Mesendoderm (in vitro differentiated cells): ENCODE data around the gene CCK.

ENCODE experiments used
- DNase-seq: peaks from one replicate; pipeline ENCODE4 v3.0.0; 2013
- H2AK5ac ChIP-seq: 2 replicates; pipeline ENCODE4 v1.6.1; 2013; ENCODE audit warnings: low read length, inconsistent platforms
- H2BK120ac ChIP-seq: 2 replicates; pipeline ENCODE4 v1.6.1; 2013; ENCODE audit warnings: low read depth, mild to moderate bottlenecking, low read length, moderate library complexity, mixed read lengths
- H2BK15ac ChIP-seq: replicated peaks from 2 replicates; pipeline ENCODE4 v1.6.1; 2013; ENCODE audit warnings: low read depth, mild to moderate bottlenecking, moderate library complexity
- H2BK5ac ChIP-seq: 2 replicates; pipeline ENCODE4 v1.6.1; 2013; ENCODE audit warnings: low read length, inconsistent platforms
- H3K18ac ChIP-seq: 2 replicates; pipeline ENCODE4 v1.6.1; 2013; ENCODE audit warnings: mild to moderate bottlenecking, low read length, mixed read lengths
- H3K23ac ChIP-seq: one replicate; pipeline ENCODE4 v1.6.1; 2013; ENCODE audit warnings: low read length
- H3K27ac ChIP-seq: 2 replicates; pipeline ENCODE4 v1.5.1; 2013; ENCODE audit warnings: low read depth, mild to moderate bottlenecking, inconsistent platforms, low read length, moderate library complexity
- H3K27me3 ChIP-seq: 2 replicates; pipeline ENCODE4 v1.6.1; 2013; ENCODE audit warnings: low read length, control low read depth, mild to moderate bottlenecking, inconsistent platforms; ENCODE audit not compliant: insufficient read depth, poor library complexity
- H3K36me3 ChIP-seq: 2 replicates; pipeline ENCODE4 v1.6.1; 2013; ENCODE audit warnings: low read length, inconsistent platforms; ENCODE audit not compliant: control insufficient read depth, insufficient read depth
- H3K4ac ChIP-seq: one replicate; pipeline ENCODE4 v1.6.1; 2013; ENCODE audit warnings: low read depth, mild to moderate bottlenecking, low read length, moderate library complexity
- H3K4me1 ChIP-seq: 2 replicates; pipeline ENCODE4 v1.6.1; 2013; ENCODE audit warnings: low read depth, low read length, inconsistent platforms; ENCODE audit not compliant: control insufficient read depth
- H3K4me2 ChIP-seq: 2 replicates; pipeline ENCODE4 v1.6.1; 2013; ENCODE audit warnings: low read length
- H3K4me3 ChIP-seq: 2 replicates; pipeline ENCODE4 v1.5.1; 2013; ENCODE audit warnings: mild to moderate bottlenecking, low read length
- H3K56ac ChIP-seq: one replicate; pipeline ENCODE4 v1.6.1; 2013; ENCODE audit warnings: low read length
- H3K79me1 ChIP-seq: 2 replicates; pipeline ENCODE4 v1.6.1; 2013; ENCODE audit warnings: low read length, inconsistent platforms
- H3K79me2 ChIP-seq: 2 replicates; pipeline ENCODE4 v1.6.1; 2013; ENCODE audit warnings: mild to moderate bottlenecking, low read length; ENCODE audit not compliant: control insufficient read depth, insufficient read depth
- H3K9ac ChIP-seq: 2 replicates; pipeline ENCODE4 v1.6.1; 2013; ENCODE audit warnings: low read length, inconsistent platforms
- H4K5ac ChIP-seq: one replicate; pipeline ENCODE4 v1.6.1; 2013; ENCODE audit warnings: low read length
- H4K8ac ChIP-seq: one replicate; pipeline ENCODE4 v1.6.1; 2013; ENCODE audit warnings: low read depth, mild to moderate bottlenecking, control low read depth, low read length, moderate library complexity
- WGBS: extraction: QIAGEN DNeasy Blood & Tissue Kit; methylation state at CpG from one replicate; pipeline ENCODE4 v1.1.7; 2013; ENCODE audit warnings: low lambda C conversion rate, missing lambda C conversion rate; ENCODE audit not compliant: insufficient coverage; ENCODE audit errors: extremely low coverage; 5-methylcytosine and 5-hydroxymethylcytosine counted together

CCK gene

DNA sequence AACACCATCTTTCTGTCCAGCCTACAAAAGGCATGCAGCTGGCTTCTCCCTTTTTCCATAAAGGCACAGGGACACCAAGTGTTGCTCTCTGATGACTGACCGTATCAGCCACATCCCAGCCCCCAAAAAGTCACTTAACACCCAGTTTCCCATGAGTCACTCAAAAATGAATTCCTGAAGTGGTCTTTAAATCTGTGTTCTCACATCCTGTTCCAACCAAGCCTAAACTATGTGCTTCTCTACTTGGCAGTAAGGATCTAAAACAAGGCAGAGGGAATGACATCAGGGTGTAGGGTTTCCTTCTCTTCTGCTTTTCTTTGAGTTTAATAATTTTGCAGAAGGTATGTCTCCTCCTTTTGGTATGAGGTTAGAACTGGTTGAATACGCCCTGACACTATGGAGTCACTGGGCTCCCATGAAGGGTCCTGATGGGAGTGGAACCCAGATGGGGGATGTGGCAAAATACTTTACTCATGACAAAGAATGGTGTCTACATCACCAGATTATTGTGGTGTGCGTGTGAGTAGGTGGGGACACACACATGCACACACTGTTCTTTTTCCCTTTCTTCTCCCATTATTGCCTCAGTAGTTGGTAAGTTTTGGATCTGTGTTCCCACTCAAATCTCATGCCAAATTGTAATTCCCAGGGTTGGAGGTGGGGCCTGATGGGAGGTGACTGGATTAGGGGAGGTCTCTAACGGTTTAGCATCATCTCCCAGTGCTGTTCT, 35.6 kb upstream of the CCK start:
- Histone ChIP-seq H3K36me3 (no peaks in the 10 kb centered on the region), H3K79me2 (no peaks in the 10 kb centered on the region), H2AK5ac (no peak overlapping the region), H3K9ac (no peak overlapping the region), H3K23ac (no peak overlapping the region), H3K4me2 (no peak overlapping the region), H3K27ac (no peak overlapping the region), H3K79me1 (no peaks in the 10 kb centered on the region), H3K18ac (no peak overlapping the region), H4K5ac (no peak overlapping the region), H2BK5ac (no peak overlapping the region), H4K8ac (no peak overlapping the region), H2BK120ac (no peak overlapping the region), H2BK15ac (no peak overlapping the region), H3K4me3 (no peak overlapping the region), H3K4me1 (no peaks in the 10 kb centered on the region), H3K27me3 (no peaks in the 10 kb centered on the region), H3K56ac (no peak overlapping the region), H3K4ac (no peak overlapping the region)
- no peak for DNase-seq
- no CpG with 5 or more reads among the region's 4 CpGs for WGBS

DNA sequence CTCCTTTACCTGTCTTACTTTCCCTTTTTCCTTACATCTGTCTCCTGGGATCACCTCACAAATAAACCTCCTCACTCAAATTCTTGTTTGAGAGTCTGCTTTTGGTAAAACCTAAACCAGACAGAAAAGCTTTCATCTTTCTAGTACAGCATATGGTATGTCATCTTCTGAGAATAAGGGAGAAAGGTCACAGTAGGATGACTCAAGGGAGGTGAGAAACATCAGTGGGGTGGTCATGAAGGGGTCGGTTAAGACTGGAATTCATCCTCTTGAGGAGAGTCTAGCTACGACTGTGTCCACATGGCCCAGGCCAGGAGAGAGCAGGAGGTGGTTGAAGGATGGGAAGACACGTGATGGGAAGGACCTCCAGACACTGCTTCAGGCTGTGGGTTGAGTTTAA, 34.8 kb upstream of the CCK start:
- no peak for DNase-seq
- Histone ChIP-seq H3K4me2 (no peak overlapping the region), H3K79me1 (no peaks in the 10 kb centered on the region), H3K9ac (no peak overlapping the region), H3K27me3 (no peaks in the 10 kb centered on the region), H3K18ac (no peak overlapping the region), H2BK15ac (no peak overlapping the region), H3K27ac (no peak overlapping the region), H2BK5ac (no peak overlapping the region), H3K79me2 (no peaks in the 10 kb centered on the region), H2AK5ac (no peak overlapping the region), H3K4me3 (no peak overlapping the region), H3K36me3 (no peaks in the 10 kb centered on the region), H3K4me1 (no peaks in the 10 kb centered on the region), H3K4ac (no peak overlapping the region), H3K23ac (no peak overlapping the region), H3K56ac (no peak overlapping the region), H4K5ac (no peak overlapping the region), H4K8ac (no peak overlapping the region), H2BK120ac (no peak overlapping the region)
- WGBS = no CpG with 5 or more reads among the region's 3 CpGs

GRCh38 chr3:42300013-42300412, 34.0 kb upstream of the CCK start:
- Histone ChIP-seq H3K79me1 (no peaks in the 10 kb centered on the region), H3K4me3 (no peak overlapping the region), H3K36me3 (no peaks in the 10 kb centered on the region), H2BK15ac (no peak overlapping the region), H3K56ac (no peak overlapping the region), H4K8ac (no peak overlapping the region), H2BK120ac (no peak overlapping the region), H3K4me1 (no peaks in the 10 kb centered on the region), H3K4ac (no peak overlapping the region), H2AK5ac (no peak overlapping the region), H3K23ac (no peak overlapping the region), H2BK5ac (no peak overlapping the region), H3K27ac (no peak overlapping the region), H3K18ac (no peak overlapping the region), H4K5ac (no peak overlapping the region), H3K4me2 (no peak overlapping the region), H3K27me3 (no peaks in the 10 kb centered on the region), H3K9ac (no peak overlapping the region), H3K79me2 (no peaks in the 10 kb centered on the region)
- peak; percentile 60 for DNase-seq
- no CpG with 5 or more reads among the region's 3 CpGs for WGBS

DNA sequence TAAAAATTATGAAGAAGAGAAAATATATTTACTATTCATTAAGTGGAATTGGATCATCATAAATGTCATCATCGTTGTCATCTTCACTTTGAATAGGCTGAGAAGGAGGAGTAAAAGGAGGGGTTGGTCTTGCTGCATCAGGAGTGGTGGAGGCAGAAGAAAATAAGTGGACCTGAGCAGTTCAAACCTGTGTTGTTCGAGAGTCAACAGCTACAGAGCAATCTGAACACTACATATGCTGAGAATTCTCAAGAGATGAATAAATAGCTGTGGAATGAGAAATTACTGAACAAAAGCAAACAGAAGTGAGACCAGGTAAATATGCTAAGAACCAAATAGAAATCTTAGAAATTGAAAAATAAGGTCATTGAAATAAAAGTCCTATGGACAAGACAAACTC, 32.3 kb upstream of the CCK start:
- H3K27me3 ChIP-seq = no peaks in the 10 kb centered on the region
- H3K79me1 ChIP-seq = no peaks in the 10 kb centered on the region
- H4K5ac ChIP-seq = no peak overlapping the region
- no peak overlapping the region for H3K4me2 ChIP-seq
- no peak overlapping the region for H3K56ac ChIP-seq
- H2BK15ac ChIP-seq = no peak overlapping the region
- H3K9ac ChIP-seq = no peak overlapping the region
- H3K79me2 ChIP-seq = no peaks in the 10 kb centered on the region
- no peak overlapping the region for H3K18ac ChIP-seq
- no peak overlapping the region for H3K23ac ChIP-seq
- no peak for DNase-seq
- H3K4me1 ChIP-seq = no peaks in the 10 kb centered on the region
- H4K8ac ChIP-seq = no peak overlapping the region
- no peak overlapping the region for H2BK120ac ChIP-seq
- H2BK5ac ChIP-seq = no peak overlapping the region
- WGBS = no CpG with 5 or more reads among the region's 2 CpGs
- H3K4ac ChIP-seq = no peak overlapping the region
- H3K27ac ChIP-seq = no peak overlapping the region
- no peak overlapping the region for H3K4me3 ChIP-seq
- no peaks in the 10 kb centered on the region for H3K36me3 ChIP-seq
- no peak overlapping the region for H2AK5ac ChIP-seq

DNA sequence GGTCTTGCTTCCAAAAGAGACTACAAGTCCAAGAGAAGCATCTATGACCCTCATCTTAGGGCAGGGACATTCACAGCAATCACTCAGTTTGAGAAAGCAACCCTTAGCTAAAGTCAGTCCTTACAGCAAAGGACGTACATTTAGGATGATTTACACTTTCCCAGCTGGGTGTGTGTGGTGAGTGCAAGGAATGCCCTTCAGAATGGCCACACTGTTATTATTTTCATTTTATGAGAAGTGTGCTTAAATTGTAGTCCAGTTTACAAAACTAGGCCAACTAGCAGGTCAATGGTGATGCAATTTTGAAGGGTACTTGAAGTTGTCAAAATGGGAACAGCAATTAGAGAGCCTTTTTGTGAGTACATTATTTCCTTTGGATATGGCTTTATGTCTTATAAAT, 26.0 kb upstream of the CCK start:
- Histone ChIP-seq H3K23ac (no peak overlapping the region), H3K4me2 (no peak overlapping the region), H3K27me3 (no peaks in the 10 kb centered on the region), H2AK5ac (no peak overlapping the region), H2BK15ac (no peak overlapping the region), H4K5ac (no peak overlapping the region), H2BK120ac (no peak overlapping the region), H3K18ac (no peak overlapping the region), H3K4me1 (no peaks in the 10 kb centered on the region), H3K36me3 (no peaks in the 10 kb centered on the region), H4K8ac (no peak overlapping the region), H2BK5ac (no peak overlapping the region), H3K9ac (no peak overlapping the region), H3K4ac (no peak overlapping the region), H3K4me3 (no peak overlapping the region), H3K56ac (no peak overlapping the region), H3K27ac (no peak overlapping the region), H3K79me2 (no peaks in the 10 kb centered on the region), H3K79me1 (no peaks in the 10 kb centered on the region)
- no CpG with 5 or more reads among the region's 1 CpG for WGBS
- DNase-seq = no peak
